Uterus (tissue), 4 donors: ENCODE measurements around the gene ATAD2B. TPM values are rescaled to one million over a fixed set of nuclear protein-coding genes. Genes with fewer than 3 reads are reported as not detected.

ENCODE experiments used
- DNase-seq, 2 donors: peaks; one replicate each; pipeline ENCODE4 v3.0.0-alpha.2; 2019 to 2020
- H3K27ac ChIP-seq, 2 donors: fragments of 200-600 bp; sonication (generic); 1 replicate in 1 of 2; 2 replicates in 1 of 2; pipeline ENCODE4 v1.5.1; 2016 to 2018
- H3K27me3 ChIP-seq, 2 donors: fragments of 200-600 bp; sonication (generic); one replicate each; pipeline ENCODE4 v1.5.1; 2018 to 2019; ENCODE audit warnings: control low read depth in 1 of 2
- H3K36me3 ChIP-seq, 2 donors: fragments of 200-600 bp; sonication (generic); one replicate each; pipeline ENCODE4 v1.5.1; 2019; ENCODE audit warnings: control low read depth in 1 of 2
- H3K4me1 ChIP-seq, 2 donors: fragments of 200-600 bp; sonication (generic); one replicate each; pipeline ENCODE4 v1.5.1; 2018 to 2019; ENCODE audit warnings: control low read depth in 1 of 2
- H3K4me3 ChIP-seq, 2 donors: fragments of 200-600 bp; sonication (generic); 1 replicate in 1 of 2; 2 replicates in 1 of 2; pipeline ENCODE4 v1.5.1; 2018 to 2019; ENCODE audit warnings: mild to moderate bottlenecking in 1 of 2
- H3K9me3 ChIP-seq, 2 donors: fragments of 200-600 bp; sonication (generic); one replicate each; pipeline ENCODE4 v1.5.1; 2019; ENCODE audit warnings: control low read depth in 1 of 2
- POLR2A ChIP-seq, 2 donors: fragments of 450-650 bp; IDR thresholded peaks; one replicate each; pipeline ENCODE4 v1.6.1; 2016; ENCODE audit warnings: antibody characterized with exemption in 2 of 2, mild to moderate bottlenecking in 1 of 2, moderate library complexity in 1 of 2
- intact Hi-C: fragments of 100-400 bp; cut with DNase I; formaldehyde crosslinking; loops from one replicate; pipeline ENCODE4 v1.15.1; 2023; ENCODE audit warnings: low total_unique reads
- total RNA-seq, 4 donors: library from RNA; depleted of rRNA in 3 of 4; stranded (reverse); fragments of >200 nt in 3 of 4; gene quantifications; one replicate each; pipeline versions ENCODE4 v1.1.0 to v1.2.4, GENCODE V29; 2014 to 2023
- TF ChIP-seq, protein P1 (sequence below), 4 experiments: fragments of 200-600 bp in 2 of 4; fragments of 450-650 bp in 2 of 4; sonication (generic) in 2 of 4; IDR thresholded peaks; one replicate each; pipeline ENCODE4 v1.5.1; 2016 to 2019; ENCODE audit warnings: antibody characterized with exemption in 4 of 4, mild to moderate bottlenecking in 2 of 4, moderate library complexity in 1 of 4
- donor health status: DM: yes; HTN: yes; CAD: no.

ATAD2B gene
- total RNA-seq, 4 donors from 2014 or later: 14.1 to 67.5 (median 32.3) TPM

DNA sequence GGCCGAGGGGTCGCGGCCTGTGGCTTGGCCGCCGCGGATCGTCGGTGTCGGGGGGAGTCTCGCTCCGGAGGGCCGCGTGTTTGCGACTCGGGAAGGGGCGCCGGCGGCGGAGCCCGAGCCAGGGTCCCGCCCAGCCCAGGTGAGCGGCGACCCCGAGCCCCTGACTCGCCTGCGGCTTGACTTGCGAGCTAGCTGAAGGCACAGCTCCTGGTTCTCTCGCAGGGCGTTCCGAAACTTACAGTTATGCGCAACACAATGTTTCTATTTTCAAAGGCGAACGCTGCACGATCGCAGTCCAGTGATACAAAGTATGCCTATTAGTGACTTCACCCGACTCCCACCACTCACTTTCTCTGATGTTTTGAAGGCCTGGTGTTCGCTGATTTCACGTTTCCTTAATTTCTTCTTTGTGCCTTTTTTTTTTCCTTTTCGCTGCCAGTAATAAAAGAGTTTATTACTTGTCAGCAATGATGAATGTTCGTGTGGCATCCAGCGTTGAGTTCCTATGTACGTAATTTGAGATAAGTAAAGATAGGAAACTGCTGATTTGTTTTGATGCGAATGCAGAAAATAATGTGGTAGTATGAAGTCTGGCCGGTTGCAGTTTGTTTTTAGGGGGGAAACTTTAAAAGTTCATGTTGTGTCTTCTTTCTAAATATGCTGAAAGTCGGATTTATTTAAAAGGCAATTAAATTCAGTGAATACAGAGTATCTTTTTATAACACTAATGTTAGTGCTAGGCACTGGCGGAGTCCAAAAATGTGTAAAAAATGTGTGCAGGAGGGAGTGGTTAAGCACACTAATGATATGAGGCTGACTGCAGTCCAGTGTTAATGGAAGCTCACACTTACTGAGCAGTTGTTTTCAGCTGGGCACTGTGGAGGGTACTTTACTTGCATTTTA is 14.0 kb upstream of the ATAD2B start:
- TF ChIP-seq, protein P1, sequence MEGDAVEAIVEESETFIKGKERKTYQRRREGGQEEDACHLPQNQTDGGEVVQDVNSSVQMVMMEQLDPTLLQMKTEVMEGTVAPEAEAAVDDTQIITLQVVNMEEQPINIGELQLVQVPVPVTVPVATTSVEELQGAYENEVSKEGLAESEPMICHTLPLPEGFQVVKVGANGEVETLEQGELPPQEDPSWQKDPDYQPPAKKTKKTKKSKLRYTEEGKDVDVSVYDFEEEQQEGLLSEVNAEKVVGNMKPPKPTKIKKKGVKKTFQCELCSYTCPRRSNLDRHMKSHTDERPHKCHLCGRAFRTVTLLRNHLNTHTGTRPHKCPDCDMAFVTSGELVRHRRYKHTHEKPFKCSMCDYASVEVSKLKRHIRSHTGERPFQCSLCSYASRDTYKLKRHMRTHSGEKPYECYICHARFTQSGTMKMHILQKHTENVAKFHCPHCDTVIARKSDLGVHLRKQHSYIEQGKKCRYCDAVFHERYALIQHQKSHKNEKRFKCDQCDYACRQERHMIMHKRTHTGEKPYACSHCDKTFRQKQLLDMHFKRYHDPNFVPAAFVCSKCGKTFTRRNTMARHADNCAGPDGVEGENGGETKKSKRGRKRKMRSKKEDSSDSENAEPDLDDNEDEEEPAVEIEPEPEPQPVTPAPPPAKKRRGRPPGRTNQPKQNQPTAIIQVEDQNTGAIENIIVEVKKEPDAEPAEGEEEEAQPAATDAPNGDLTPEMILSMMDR (IDR thresholded peaks at IDR 0.05): no peak
- TF ChIP-seq POLR2A (IDR thresholded peaks at IDR 0.05): no peak
- Histone ChIP-seq H3K27ac (peak overlapping the region; percentile 92 to 96), H3K4me3 (peak overlapping the region; percentile 70 to 93), H3K4me1 (no peaks in the 10 kb centered on the region), H3K9me3 (no peaks in the 10 kb centered on the region), H3K36me3 (no peaks in the 10 kb centered on the region), H3K27me3 (no peaks in the 10 kb centered on the region)
- DNase-seq: peak in 1 of 2 donors; percentile 34
- intact Hi-C loops: no loop called here

DNA sequence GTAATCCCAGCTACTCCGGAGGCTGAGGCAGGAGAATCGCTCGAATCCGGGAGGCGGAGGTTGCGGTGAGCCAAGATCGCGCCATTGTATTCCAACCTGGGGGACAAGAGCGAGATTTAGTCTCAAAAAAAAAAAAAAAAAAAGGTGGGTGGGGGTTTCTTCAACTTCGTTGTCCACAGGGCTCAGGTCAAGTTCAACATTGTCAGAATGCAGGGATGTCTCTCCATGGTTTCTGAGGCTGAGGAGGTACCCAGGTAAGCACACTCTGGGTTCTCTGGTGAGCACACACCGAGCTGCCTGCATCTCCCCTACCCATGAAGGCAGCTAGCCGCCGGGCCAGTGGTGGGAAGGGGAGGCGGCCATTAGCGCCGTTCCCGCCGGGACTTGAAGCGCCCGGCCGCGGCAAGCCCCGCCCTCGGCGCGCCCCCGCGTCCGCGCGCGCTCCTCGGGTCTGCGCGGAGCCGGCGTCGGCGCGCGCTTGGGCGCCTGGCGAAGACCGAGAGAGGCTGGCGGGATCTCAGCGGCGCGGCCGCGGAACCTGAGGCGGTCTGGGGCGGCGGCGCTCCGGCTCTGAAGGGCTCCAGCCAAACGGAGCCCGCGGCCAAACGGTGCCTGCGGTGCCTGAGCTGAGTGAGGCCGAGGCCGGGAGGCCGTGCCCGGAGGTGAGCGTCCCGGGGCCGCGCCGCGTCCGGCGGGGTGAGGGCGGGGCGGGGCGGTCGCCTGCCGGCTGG is 13.2 kb upstream of the ATAD2B start, which contains the start of gene UBXN2A:
Gene UBXN2A, plus strand, starts transcription at position 477 of the 731 bp plus-strand sequence. CDS start 17,852 bp downstream, outside the sequence.
- TF ChIP-seq, protein P1 (IDR thresholded peaks at IDR 0.05): peak in 2 of 4 experiments; percentile 4 to 8
- peak; percentile 35 to 83 for TF ChIP-seq POLR2A (IDR thresholded peaks at IDR 0.05)
- H3K4me3 ChIP-seq: peak within 1 kb of the TSS; percentile 70 to 93
- H3K4me1 ChIP-seq: no peaks in the 10 kb centered on the region
- no peaks in the 10 kb centered on the region for H3K9me3 ChIP-seq
- no peaks in the 10 kb centered on the region for H3K36me3 ChIP-seq
- no peaks in the 10 kb centered on the region for H3K27me3 ChIP-seq
- intact Hi-C loops: no loop called here
- H3K27ac ChIP-seq: peak within 1 kb of the TSS; percentile 92 to 96
- DNase-seq: peak; percentile 56 to 79

DNA sequence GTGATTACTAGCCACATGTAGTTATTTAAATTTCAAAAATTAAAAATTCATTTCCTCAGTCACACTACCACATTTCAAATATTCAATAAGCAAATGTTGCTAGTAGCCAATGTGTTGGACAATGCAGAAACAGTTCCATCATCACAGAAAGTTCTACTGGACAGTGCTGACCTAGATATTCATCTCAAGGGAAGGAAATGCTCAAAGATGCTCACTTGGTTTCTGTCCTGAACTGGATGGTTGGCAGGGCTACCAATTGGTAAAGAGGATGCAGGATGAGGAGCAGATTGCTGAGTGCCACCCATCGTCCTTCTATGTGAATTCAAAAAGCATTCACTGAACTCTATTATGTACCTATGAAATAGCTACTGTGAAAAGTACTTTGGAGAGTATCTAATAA is 7.3 kb upstream of the ATAD2B start:
- Histone ChIP-seq H3K9me3 (no peaks in the 10 kb centered on the region), H3K36me3 (no peaks in the 10 kb centered on the region), H3K27me3 (no peaks in the 10 kb centered on the region), H3K4me1 (no peaks in the 10 kb centered on the region), H3K4me3 (no peak overlapping the region), H3K27ac (no peak overlapping the region)
- intact Hi-C loops: no loop called here
- no peak for DNase-seq
- TF ChIP-seq, protein P1 (IDR thresholded peaks at IDR 0.05): no peak
- no peak for TF ChIP-seq POLR2A (IDR thresholded peaks at IDR 0.05)

DNA sequence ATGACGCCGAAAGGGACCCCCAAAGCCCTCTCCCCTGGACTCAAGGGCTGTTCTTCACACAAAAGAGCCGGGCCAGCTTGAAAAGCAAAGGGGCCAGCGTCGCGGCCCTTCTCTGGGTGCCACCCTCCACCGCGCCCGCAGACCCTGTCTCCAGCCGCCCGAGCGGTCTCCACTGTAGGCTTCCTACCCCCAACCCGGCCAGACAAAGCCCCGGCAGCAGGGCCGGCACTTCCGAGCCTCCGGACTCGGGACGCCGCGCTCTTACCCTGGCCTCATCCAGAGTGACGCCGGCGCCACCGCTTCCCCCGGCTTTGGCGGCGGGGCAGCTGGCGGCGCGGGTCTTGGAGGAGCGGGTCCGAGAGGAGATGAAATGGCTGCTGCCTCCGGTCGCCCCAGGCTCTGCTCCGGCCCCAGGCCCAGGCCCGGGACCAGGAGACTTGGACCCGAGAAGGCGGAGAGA is 603 bp downstream of the ATAD2B start:
- Histone ChIP-seq H3K27me3 (no peaks in the 10 kb centered on the region), H3K36me3 (no peaks in the 10 kb centered on the region), H3K4me1 (peaks cover 0 to 16% of the 10 kb centered on the region in 2 donors), H3K27ac (peak overlapping the region; percentile 97 to 98), H3K9me3 (no peaks in the 10 kb centered on the region), H3K4me3 (peak overlapping the region; percentile 76 to 95)
- peak in 1 of 2 donors; percentile 24 for DNase-seq
- intact Hi-C loops: loop anchor here (10.0 kb wide), 1 partner anchor 148 kb away; the partner anchor contains the start of gene SF3B6
- TF ChIP-seq, protein P1 (IDR thresholded peaks at IDR 0.05): no peak
- TF ChIP-seq POLR2A (IDR thresholded peaks at IDR 0.05): no peak
